Embryonic facial prominence (tissue), 1 donor: Measurements from ENCODE around the gene TMPRSS13.

Source experiments
- DNase-seq: peaks from one replicate; pipeline ENCODE4 v3.0.0-alpha.2; 2016; ENCODE audit errors: extremely low spot score

Gene TMPRSS13

GRCh38 chr11:117914398-117914761, 14.8 kb downstream of the TMPRSS13 start:
- DNase-seq, result no peak

GRCh38 chr11:117913736-117914397, 15.3 kb downstream of the TMPRSS13 start:
- no peak for DNase-seq

- no peak for DNase-seq
These were observed 16.7 kb downstream of the TMPRSS13 start for GRCh38 chr11:117912497-117912896.

- no peak for DNase-seq
These were observed 17.5 kb downstream of the TMPRSS13 start for GRCh38 chr11:117911694-117912093.

GRCh38 chr11:117910941-117911655, 18.1 kb downstream of the TMPRSS13 start:
- no peak for DNase-seq

- no peak for DNase-seq
These were observed 18.7 kb downstream of the TMPRSS13 start for GRCh38 chr11:117910525-117910924.

GRCh38 chr11:117909611-117910382, 19.4 kb downstream of the TMPRSS13 start:
- no peak for DNase-seq

- no peak for DNase-seq
These were observed 20.1 kb downstream of the TMPRSS13 start for GRCh38 chr11:117908959-117909610.

GRCh38 chr11:117908109-117908895, 20.9 kb downstream of the TMPRSS13 start:
- DNase-seq, result no peak

GRCh38 chr11:117907276-117908108, 21.7 kb downstream of the TMPRSS13 start:
- peak; percentile 76 for DNase-seq

- no peak for DNase-seq
These were observed 22.5 kb downstream of the TMPRSS13 start for GRCh38 chr11:117906710-117907109.

- DNase-seq, result no peak
These were observed 23.1 kb downstream of the TMPRSS13 start for GRCh38 chr11:117906126-117906525.

GRCh38 chr11:117905524-117905923, 23.7 kb downstream of the TMPRSS13 start:
- no peak for DNase-seq

GRCh38 chr11:117903505-117904382, 25.5 kb downstream of the TMPRSS13 start:
- no peak for DNase-seq

GRCh38 chr11:117902001-117902845, 27.0 kb downstream of the TMPRSS13 start:
- no peak for DNase-seq

GRCh38 chr11:117901601-117902000, 27.6 kb downstream of the TMPRSS13 start:
- no peak for DNase-seq

- DNase-seq, result no peak
These were observed 28.3 kb downstream of the TMPRSS13 start for GRCh38 chr11:117900720-117901440.

GRCh38 chr11:117900121-117900648, 29.0 kb downstream of the TMPRSS13 start:
- DNase-seq, result no peak
